GM20000 (cell line): Measurements from ENCODE around the gene MRTFB.
"Not testable (repeated sequence)": the region's sequence is repeated elsewhere in the genome, so short reads cannot be mapped to it uniquely, and the experiment has no call there.

Source experiments
- DNase-seq: peaks from one replicate; pipeline ENCODE4 v3.0.0; 2012; ENCODE audit warnings: low spot score
- CTCF ChIP-seq: IDR thresholded peaks from 2 replicates; pipeline ENCODE4 v1.5.1; 2012; ENCODE audit warnings: mild to moderate bottlenecking, control low read depth; ENCODE audit errors: extremely low read depth, missing control alignments

Gene MRTFB

GRCh38 chr16:14113344-14113743 is 42.2 kb downstream of the MRTFB start:
- no peak for DNase-seq
- TF ChIP-seq CTCF = no peak

- no peak for DNase-seq
- TF ChIP-seq CTCF = no peak
Measured at GRCh38 chr16:14117051-14117450, 45.9 kb downstream of the MRTFB start.

- no peak for TF ChIP-seq CTCF
- no peak for DNase-seq
Measured at GRCh38 chr16:14119799-14120198, 48.7 kb downstream of the MRTFB start.

- no peak for TF ChIP-seq CTCF
- no peak for DNase-seq
Measured at GRCh38 chr16:14120335-14120734, 49.2 kb downstream of the MRTFB start.

- no peak for DNase-seq
- no peak for TF ChIP-seq CTCF
Measured at GRCh38 chr16:14121142-14121541, 50.0 kb downstream of the MRTFB start.

- DNase-seq = no peak
- TF ChIP-seq CTCF = no peak
Measured at GRCh38 chr16:14121872-14122271, 50.8 kb downstream of the MRTFB start.

GRCh38 chr16:14122430-14122829 is 51.3 kb downstream of the MRTFB start:
- not testable (repeated sequence) for DNase-seq

GRCh38 chr16:14125000-14125681 is 54.0 kb downstream of the MRTFB start:
- TF ChIP-seq CTCF = no peak
- no peak for DNase-seq
